ENCODE data around the gene FGD3. TPM values are rescaled to one million over a fixed set of nuclear protein-coding genes. Genes with fewer than 3 reads are reported as not detected.
"Not testable (repeated sequence)": the region's sequence is repeated elsewhere in the genome, so short reads cannot be mapped to it uniquely, and the experiment has no call there.

The FGD3 gene
- polyA plus RNA-seq, 1 donor from 2014 or later: 86.1 TPM

DNA sequence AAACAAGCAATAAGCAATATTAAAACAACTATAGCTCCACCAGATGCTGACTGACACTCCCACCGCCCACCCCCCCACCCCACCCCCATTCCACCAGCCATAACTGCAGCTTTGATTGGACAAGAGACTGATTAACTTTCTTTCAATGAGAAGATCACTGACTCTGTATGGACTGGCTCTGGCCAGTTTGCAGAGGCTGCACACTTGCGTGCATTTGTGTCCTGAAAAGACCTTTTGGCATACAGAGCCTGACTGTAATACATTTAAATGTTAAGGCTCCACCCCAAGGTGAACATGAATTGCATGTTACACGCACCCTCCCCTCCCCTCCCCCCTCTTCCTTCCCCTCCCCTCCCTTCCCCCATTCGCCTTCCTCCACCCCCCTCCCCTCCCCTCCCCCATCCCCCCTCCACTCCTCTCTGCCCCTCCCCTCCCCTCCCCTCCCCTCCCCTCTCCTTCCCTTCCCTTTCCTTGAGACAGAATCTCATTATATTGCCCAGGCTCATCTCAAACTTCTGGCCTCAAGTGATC lies 31.1 kb downstream of the FGD3 start:
- peak overlapping the region in 1 of 4 donors; percentile 86 for H3K4me3 Mint-ChIP-seq
- peaks cover 16% of the 10 kb centered on the region for H3K36me3 Mint-ChIP-seq

DNA sequence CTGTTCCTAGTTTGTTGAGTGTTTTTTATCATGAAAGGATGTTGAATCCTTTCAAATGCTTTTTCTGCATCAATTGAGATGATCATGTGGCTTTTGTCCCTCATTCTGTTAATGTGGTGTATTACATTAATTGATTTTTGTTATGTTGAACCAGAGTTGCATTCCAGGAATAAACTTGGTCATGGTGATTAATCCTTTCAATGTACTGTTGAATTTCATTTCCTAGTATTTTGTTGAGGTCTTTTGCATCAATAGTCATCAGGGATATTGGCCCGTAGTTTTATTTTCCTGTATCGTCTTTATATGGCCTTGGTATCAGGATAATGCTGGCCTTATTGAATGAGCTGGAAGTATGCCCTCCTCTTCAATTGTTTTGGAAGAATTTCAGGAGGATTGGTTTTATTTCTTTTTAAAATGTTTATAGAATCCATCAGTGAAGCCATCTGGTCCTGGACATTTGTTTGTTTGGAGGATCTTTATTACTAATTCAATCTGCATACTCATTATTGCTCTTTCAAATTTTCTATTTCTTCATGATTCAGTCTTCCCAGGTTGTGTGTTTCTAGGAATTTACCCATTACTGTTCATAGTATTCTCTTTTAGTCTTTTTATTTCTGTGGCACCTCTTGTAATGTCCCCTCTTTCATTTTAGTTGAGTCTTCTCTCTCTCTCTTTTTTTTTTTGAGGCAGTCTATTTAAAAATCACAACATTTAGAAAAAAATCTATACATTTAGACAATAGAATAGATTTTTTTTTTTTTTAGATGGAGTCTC lies 32.1 kb downstream of the FGD3 start:
- Mint-ChIP-seq H3K4me1 (peaks cover 36 to 38% (median 38%) of the 10 kb centered on the region in 3 donors), H3K9me3 (peaks cover 0 to 4% (median 2%) of the 10 kb centered on the region in 3 donors), H3K4me3 (peak overlapping the region in 2 of 4 donors; percentile 15 to 76), H3K27me3 (no peaks in the 10 kb centered on the region), H3K36me3 (peaks cover 23% of the 10 kb centered on the region), H3K27ac (peak overlapping the region in 1 of 3 donors; percentile 64)

More for the DNA sequence above, 31.1 kb downstream of the FGD3 start:
- Mint-ChIP-seq H3K9me3 (peaks cover 0 to 4% (median 2%) of the 10 kb centered on the region in 3 donors), H3K27ac (peak overlapping the region in 1 of 3 donors; percentile 64), H3K27me3 (no peaks in the 10 kb centered on the region), H3K4me1 (peaks cover 36 to 44% (median 43%) of the 10 kb centered on the region in 3 donors)

DNA sequence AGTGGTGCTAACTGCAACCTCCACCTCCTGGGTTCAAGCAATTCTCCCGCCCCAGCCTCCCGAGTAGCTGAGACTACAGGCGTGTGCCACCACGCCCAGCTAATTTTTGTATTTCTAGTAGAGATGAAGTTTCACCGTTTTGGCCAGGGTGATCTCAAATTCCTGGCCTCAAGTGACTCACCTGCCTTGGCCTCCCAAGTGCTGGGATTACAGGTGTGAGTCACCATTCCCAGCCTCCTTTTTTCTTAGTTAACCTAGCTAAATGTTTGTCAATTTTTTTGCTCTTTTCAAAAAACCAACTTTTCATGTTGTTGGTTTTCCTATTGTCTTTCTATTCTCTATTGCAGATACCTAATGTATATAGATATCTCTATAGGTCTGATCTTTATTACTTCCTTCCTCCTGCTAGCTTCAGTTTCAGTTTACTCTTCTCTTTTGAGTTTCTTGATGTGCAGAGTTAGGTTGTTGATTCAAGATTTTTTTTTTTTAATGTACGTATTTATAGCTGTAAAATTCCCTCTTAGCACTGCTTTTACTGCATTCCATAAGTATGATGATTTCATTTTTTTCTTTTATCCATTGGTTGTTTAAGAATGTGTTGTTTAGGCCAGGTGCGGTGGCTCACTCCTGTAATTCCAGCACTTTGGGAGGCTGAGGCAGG lies 32.9 kb downstream of the FGD3 start:
- peaks cover 36 to 38% (median 37%) of the 10 kb centered on the region in 3 donors for H3K4me1 Mint-ChIP-seq
- H3K27me3 Mint-ChIP-seq: no peaks in the 10 kb centered on the region
- peaks cover 0 to 4% (median 2%) of the 10 kb centered on the region in 3 donors for H3K9me3 Mint-ChIP-seq
- H3K4me3 Mint-ChIP-seq: peak overlapping the region in 3 of 4 donors; percentile 13 to 86 (median 69)
- peaks cover 25% of the 10 kb centered on the region for H3K36me3 Mint-ChIP-seq
- peak overlapping the region in 2 of 3 donors; percentile 53 to 71 for H3K27ac Mint-ChIP-seq

DNA sequence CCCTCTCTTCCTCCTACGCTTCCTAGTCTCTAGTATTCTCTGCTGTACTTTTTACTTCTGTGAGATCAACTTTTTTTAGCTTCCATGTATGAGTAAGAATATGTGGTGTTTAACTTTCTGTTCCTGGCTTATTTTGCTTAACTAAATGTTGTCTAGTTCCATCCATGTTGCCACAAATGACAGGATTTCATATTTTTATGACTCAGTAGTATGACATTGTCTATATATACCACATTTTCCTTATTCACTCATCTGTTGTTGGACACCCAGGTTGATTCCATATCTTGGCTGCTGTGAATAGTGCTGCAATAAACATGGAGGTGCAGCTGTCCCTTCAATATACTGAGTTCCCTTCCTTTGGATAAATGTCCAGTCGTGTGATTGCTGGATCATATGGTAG lies 34.8 kb downstream of the FGD3 start:
- H3K9me3 Mint-ChIP-seq: peaks cover 0 to 4% (median 2%) of the 10 kb centered on the region in 3 donors
- H3K27me3 Mint-ChIP-seq: no peaks in the 10 kb centered on the region
- no peak overlapping the region for H3K4me3 Mint-ChIP-seq
- H3K27ac Mint-ChIP-seq: peak overlapping the region in 2 of 3 donors; percentile 4 to 71
- peaks cover 25% of the 10 kb centered on the region for H3K36me3 Mint-ChIP-seq
- H3K4me1 Mint-ChIP-seq: peaks cover 42 to 45% (median 43%) of the 10 kb centered on the region in 3 donors

DNA sequence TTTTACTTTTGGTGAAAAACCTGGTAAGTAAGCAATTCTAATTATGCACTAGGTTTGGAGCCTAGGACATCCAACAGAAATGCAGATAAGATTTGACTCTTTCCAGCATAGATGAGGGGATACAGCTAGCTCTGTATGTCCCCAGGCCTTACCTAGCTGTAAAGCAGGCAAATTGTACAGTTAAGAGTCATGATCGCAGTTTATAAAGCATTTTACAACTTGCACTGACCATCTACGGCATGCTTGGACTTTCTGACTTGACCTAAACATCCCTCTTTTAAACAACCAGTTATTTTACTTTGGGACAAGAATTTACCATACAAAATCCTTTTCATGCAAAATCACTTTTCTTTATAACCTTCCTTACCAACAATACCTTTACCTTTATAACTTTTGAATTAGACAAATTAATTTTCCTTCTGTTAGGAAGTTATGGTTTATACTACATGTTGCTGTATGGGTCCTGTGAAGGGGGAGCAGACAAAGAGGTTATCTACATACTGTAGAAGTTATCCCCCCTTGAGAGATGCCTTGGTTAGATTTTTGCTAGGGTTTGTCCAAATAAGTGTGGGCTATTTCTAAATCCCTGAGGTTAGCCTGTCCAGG lies 36.8 kb downstream of the FGD3 start:
- H3K36me3 Mint-ChIP-seq: peaks cover 25% of the 10 kb centered on the region
- H3K4me3 Mint-ChIP-seq: no peak overlapping the region
- no peak overlapping the region for H3K27ac Mint-ChIP-seq
- no peaks in the 10 kb centered on the region for H3K27me3 Mint-ChIP-seq
- peaks cover 39 to 45% (median 42%) of the 10 kb centered on the region in 3 donors for H3K4me1 Mint-ChIP-seq
- peaks cover 0 to 4% (median 2%) of the 10 kb centered on the region in 3 donors for H3K9me3 Mint-ChIP-seq

DNA sequence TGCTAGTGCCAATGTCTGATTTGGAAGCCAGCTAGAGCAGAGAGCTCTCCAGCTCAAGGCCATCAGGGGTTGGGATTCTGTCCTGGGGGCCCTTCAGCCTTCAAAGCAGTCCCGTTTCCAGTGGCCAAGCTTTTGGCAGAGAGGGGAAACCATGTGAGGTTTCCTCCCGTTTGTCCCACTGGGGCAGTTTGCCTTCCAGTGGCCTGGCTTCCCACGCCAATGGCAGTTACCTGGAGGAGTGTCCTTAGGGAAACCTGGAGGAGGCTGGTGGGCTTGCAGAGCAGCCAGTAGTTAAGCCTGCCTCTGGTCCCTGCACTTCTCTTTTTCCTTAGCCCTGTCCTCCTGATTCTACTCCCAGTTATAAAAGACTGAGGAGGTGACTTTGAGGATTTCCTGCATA lies 37.7 kb downstream of the FGD3 start:
- peaks cover 23% of the 10 kb centered on the region for H3K36me3 Mint-ChIP-seq
- peaks cover 0 to 4% (median 2%) of the 10 kb centered on the region in 3 donors for H3K9me3 Mint-ChIP-seq
- H3K4me3 Mint-ChIP-seq: no peak overlapping the region
- peaks cover 33 to 43% (median 41%) of the 10 kb centered on the region in 3 donors for H3K4me1 Mint-ChIP-seq
- no peaks in the 10 kb centered on the region for H3K27me3 Mint-ChIP-seq
- peak overlapping the region in 1 of 3 donors; percentile 39 for H3K27ac Mint-ChIP-seq

DNA sequence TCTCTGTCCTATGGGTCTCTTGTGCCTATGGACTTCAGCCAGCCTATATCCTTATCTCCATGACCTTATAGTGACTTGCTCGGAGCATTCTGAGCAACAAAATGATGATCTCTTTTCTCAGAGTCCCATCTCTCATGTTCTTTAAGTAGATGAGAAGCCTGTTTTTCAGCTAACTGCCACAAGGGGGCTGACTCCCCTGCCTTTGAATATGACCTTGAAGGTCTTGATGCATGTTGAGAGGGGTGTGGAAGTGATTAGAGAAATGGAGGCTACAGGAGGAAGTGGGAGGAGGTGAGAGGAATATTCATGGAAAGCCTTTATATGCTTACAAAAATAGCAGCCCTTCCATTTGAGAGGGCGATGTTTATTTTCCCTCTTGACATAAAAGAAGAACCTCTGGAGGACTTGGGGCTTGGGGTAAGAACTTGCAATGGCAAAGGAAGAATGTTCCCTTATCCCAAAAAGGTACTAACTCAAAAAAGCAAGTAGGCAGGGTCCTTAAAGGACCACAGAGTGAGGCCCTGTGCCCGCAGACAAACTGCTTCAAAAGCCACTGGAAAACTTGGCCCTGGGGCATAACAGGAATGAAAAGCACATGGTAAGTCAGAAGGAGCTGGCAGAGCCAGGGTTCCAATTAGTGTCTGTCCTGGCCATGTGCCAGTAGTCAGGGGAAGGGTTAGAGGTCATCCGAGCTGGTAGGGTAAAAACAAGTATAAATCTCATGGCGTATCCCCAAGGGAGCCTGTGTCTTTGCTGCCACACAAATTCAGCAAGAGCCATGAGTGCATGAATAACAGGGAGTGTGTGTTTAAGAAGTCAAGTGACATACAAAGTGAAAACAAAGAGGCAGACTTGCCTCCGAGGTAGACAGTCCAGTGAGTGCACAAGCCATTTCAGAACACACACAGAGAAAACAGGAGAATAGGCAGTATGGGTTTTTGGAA lies 39.1 kb downstream of the FGD3 start:
- peaks cover 32 to 47% (median 41%) of the 10 kb centered on the region in 3 donors for H3K4me1 Mint-ChIP-seq
- H3K4me3 Mint-ChIP-seq: peak overlapping the region in 2 of 4 donors; percentile 1 to 23
- H3K27me3 Mint-ChIP-seq: no peaks in the 10 kb centered on the region
- peaks cover 0 to 4% (median 2%) of the 10 kb centered on the region in 3 donors for H3K9me3 Mint-ChIP-seq
- peaks cover 23% of the 10 kb centered on the region for H3K36me3 Mint-ChIP-seq
- H3K27ac Mint-ChIP-seq: peak overlapping the region in 2 of 3 donors; percentile 5 to 78

DNA sequence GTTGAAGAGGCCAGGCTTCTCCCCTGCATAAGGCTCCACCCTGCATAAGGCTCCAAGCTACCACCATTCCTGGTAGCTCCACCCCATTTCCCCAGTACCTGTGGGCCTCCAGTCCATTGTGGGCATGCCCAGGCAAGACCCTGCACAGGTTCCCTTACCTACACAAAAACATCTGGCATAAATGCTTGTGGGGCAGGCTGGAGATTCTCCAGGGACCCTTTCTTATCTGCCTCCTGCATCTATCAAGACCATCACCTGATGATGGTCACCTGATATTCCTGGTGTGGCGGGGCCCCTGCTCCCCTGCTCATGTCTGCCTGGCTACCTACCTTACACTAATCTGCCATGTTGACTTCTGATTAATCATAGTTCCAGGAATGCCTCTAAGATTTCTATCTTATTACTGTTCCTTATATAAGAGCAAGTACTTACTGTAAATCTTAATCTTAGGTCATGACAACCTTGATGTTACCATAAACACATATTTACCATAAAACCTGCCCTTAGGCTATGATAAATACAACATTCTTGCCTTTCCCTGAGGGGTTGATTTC lies 41.0 kb downstream of the FGD3 start:
- Mint-ChIP-seq H3K9me3 (peaks cover 0 to 1% (median 1%) of the 10 kb centered on the region in 3 donors), H3K4me3 (no peak overlapping the region), H3K27ac (peak overlapping the region in 1 of 3 donors; percentile 59), H3K36me3 (peaks cover 25% of the 10 kb centered on the region), H3K4me1 (peaks cover 32 to 55% (median 46%) of the 10 kb centered on the region in 3 donors), H3K27me3 (no peaks in the 10 kb centered on the region)

DNA sequence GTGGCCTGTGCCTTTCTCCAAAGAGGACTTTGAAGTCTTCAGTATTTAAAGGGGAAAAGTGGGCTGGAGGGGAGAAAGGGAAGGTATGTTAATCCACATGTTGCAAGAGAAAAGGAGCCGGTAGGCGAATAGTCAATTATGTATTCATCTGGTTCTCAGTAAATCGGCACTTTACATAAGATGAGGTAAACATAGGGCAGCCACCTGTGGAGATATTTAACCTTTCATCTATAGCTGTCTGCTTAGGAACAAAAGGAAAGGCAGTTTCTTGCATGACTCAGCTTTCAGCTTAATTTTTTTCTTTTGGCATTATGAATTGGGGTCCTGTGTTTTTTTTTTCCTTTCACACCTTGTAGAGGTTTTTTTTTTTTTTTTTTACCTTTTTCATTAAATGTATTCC lies 42.2 kb downstream of the FGD3 start:
- Mint-ChIP-seq H3K27ac (no peak overlapping the region), H3K4me1 (peaks cover 32 to 56% (median 54%) of the 10 kb centered on the region in 3 donors), H3K9me3 (peaks cover 0 to 3% (median 1%) of the 10 kb centered on the region in 3 donors), H3K36me3 (peaks cover 19% of the 10 kb centered on the region), H3K27me3 (no peaks in the 10 kb centered on the region), H3K4me3 (no peak overlapping the region)

DNA sequence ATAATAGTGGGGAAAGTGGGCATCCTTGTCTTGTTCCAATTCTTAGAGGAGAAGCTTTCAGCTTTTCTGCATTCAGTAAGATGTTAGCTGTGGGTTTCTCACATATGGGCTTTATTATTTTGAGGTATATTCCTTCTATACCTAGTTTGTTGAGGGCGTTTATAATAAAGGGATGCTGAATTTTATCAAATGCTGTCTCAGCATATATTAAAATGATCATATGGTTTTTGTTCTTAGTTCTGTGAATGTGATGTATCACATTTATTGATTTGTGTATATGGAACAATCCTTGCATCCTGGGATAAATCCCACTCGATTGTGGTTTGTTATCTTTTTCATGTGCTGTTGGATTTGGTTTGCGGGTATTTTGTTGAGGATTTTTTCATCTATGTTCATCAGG lies 43.1 kb downstream of the FGD3 start:
- H3K36me3 Mint-ChIP-seq: peaks cover 17% of the 10 kb centered on the region
- peak overlapping the region in 1 of 4 donors; percentile 26 for H3K4me3 Mint-ChIP-seq
- H3K9me3 Mint-ChIP-seq: peaks cover 0 to 3% (median 1%) of the 10 kb centered on the region in 3 donors
- no peaks in the 10 kb centered on the region for H3K27me3 Mint-ChIP-seq
- H3K27ac Mint-ChIP-seq: peak overlapping the region in 1 of 3 donors; percentile 74
- H3K4me1 Mint-ChIP-seq: peaks cover 35 to 61% (median 61%) of the 10 kb centered on the region in 3 donors

DNA sequence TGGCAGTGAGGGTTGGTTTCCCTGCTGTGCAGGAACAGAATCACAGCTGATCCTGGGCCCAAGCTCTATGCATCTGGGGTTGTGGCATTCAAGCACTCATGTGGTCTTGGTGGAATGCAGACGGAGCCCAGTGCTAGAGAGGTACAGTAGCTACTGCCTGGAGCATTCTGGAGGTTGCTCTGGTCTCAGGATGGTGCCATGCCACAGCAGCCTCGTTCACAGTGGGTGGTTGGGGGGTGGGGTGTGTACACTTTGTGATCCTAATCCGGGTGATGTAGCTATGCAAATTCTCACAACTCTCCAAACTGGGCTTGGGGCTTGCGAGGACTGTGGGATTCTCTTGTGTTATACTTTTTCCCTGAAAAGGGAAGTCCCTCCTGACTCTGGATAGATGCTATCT lies 45.2 kb downstream of the FGD3 start:
- peaks cover 18% of the 10 kb centered on the region for H3K36me3 Mint-ChIP-seq
- no peaks in the 10 kb centered on the region for H3K27me3 Mint-ChIP-seq
- no peak overlapping the region for H3K27ac Mint-ChIP-seq
- peaks cover 0 to 3% (median 3%) of the 10 kb centered on the region in 3 donors for H3K9me3 Mint-ChIP-seq
- peaks cover 46 to 66% (median 61%) of the 10 kb centered on the region in 3 donors for H3K4me1 Mint-ChIP-seq
- no peak overlapping the region for H3K4me3 Mint-ChIP-seq

DNA sequence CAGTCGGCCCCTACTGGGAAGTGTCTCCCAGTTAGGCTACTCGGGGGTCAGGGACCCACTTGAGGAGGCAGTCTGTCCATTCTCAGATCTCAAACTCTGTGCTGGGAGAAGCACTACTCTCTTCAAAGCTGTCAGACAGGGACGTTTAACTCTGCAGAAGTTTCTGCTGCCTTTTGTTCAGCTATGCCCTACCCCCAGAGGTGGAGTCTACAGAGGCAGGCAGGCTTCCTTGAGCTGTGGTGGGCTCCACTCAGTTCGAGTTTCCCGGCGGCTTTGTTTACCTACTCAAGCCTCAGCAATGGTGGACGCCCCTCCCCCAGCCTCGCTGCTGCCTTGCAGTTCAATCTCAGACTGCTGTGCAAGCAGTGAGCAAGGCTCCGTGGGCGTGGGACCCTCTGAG lies 51.5 kb downstream of the FGD3 start:
- not testable (repeated sequence) for H3K4me3 Mint-ChIP-seq, H3K9me3 Mint-ChIP-seq, H3K27me3 Mint-ChIP-seq, H3K27ac Mint-ChIP-seq
- peaks cover 15% of the 10 kb centered on the region for H3K36me3 Mint-ChIP-seq
- peaks cover 33 to 43% (median 36%) of the 10 kb centered on the region in 3 donors for H3K4me1 Mint-ChIP-seq

DNA sequence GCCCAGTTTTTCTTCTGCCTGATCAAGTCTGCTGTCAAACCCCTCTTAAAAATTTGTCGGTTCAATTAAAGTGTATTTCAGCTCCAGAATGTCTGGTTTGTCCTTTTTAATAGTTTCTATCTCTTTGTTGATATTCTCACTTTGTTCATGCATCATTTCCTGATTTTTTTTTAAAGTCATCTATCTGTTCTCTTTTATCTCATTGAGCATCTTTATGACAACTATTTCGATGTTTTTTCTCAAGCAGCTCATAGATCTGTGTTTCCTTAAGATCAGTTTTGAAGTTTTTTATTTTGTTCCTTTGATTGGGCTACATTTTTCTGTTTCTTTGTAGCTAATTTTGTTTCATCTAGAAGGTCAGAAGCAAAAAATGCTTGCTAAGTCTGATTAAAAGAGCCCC lies 53.7 kb downstream of the FGD3 start:
- peaks cover 13% of the 10 kb centered on the region for H3K36me3 Mint-ChIP-seq
- peak overlapping the region in 1 of 3 donors; percentile 88 for H3K27ac Mint-ChIP-seq
- H3K27me3 Mint-ChIP-seq: no peaks in the 10 kb centered on the region
- peak overlapping the region in 1 of 4 donors; percentile 70 for H3K4me3 Mint-ChIP-seq
- peaks cover 0 to 1% (median 0%) of the 10 kb centered on the region in 3 donors for H3K9me3 Mint-ChIP-seq
- H3K4me1 Mint-ChIP-seq: peaks cover 19 to 29% (median 24%) of the 10 kb centered on the region in 3 donors

All from IgD-negative memory B cell (primary cell).